Ovary (tissue), 9 donors: ENCODE measurements around the gene LTF. TPM values are rescaled to one million over a fixed set of nuclear protein-coding genes. Genes with fewer than 3 reads are reported as not detected.

Experiments used
- DNase-seq, 5 donors: peaks; one replicate each; pipeline ENCODE4 v3.0.0-alpha.2; 2019 to 2020
- H3K27ac ChIP-seq, 2 donors: fragments of 200-600 bp; one replicate each; pipeline versions ENCODE4 v1.5.1 to v1.8.0; 2019 to 2022
- H3K27me3 ChIP-seq: fragments of 200-600 bp; one replicate; pipeline ENCODE4 v1.8.0; 2022
- H3K36me3 ChIP-seq: fragments of 200-600 bp; sonication (generic); one replicate; pipeline ENCODE4 v1.5.1; 2019
- H3K4me1 ChIP-seq: one replicate; pipeline ENCODE4 v1.8.1; 2013; ENCODE audit warnings: mild to moderate bottlenecking, moderate library complexity; ENCODE audit not compliant: insufficient read depth
- H3K4me3 ChIP-seq: fragments of 200-600 bp; sonication (generic); one replicate; pipeline ENCODE4 v1.5.1; 2017
- H3K9me3 ChIP-seq, 2 donors: fragments of 200-600 bp in 1 of 2; sonication (generic) in 1 of 2; one replicate each; pipeline versions ENCODE4 v1.5.1 to v1.8.1; 2013 to 2019; ENCODE audit warnings: mild to moderate bottlenecking in 1 of 2, moderate library complexity in 1 of 2
- CTCF ChIP-seq, 3 donors: fragments of 450-650 bp in 2 of 3; fragments of 200-600 bp in 1 of 3; IDR thresholded peaks; one replicate each; pipeline versions ENCODE4 v1.5.1 to v1.8.0; 2016 to 2022; ENCODE audit warnings: antibody characterized with exemption in 3 of 3, mild to moderate bottlenecking in 1 of 3
- EP300 ChIP-seq: sonication (generic); formaldehyde crosslinking; IDR thresholded peaks from one replicate; pipeline ENCODE4 v1.6.1; 2017; ENCODE audit warnings: antibody characterized with exemption
- POLR2A ChIP-seq: fragments of 450-650 bp; IDR thresholded peaks from one replicate; pipeline ENCODE4 v1.6.1; 2017; ENCODE audit warnings: antibody characterized with exemption, mild to moderate bottlenecking, moderate library complexity
- WGBS, 3 donors: extraction: QIAGEN DNeasy Blood & Tissue Kit in 1 of 3; methylation state at CpG; one replicate each; pipeline versions ENCODE4 v1.1.5 to v1.1.7; 2013 to 2017; 5-methylcytosine and 5-hydroxymethylcytosine counted together
- intact Hi-C, 4 donors: fragments of 100-400 bp; cut with DNase I; formaldehyde crosslinking; loops; one replicate each; pipeline versions ENCODE4 v1.11.0 to v1.15.1; 2022 to 2023
- polyA plus RNA-seq, 2 donors: library from polyadenylated mRNA; stranded (reverse); fragments of 200-250 nt in 1 of 2; fragments of 350-450 nt in 1 of 2; fragmentation: Illumina TruSeq in 1 of 2; extraction: RNeasy Lipid Tissue Mini Kit (QIAGEN cat#74804) in 1 of 2; gene quantifications; one replicate each; pipeline ENCODE4 v1.2.3, GENCODE V29; 2013 to 2014
- total RNA-seq, 7 donors: library from RNA; depleted of rRNA in 2 of 7; stranded (reverse); fragments of >200 nt in 2 of 7; fragmentation: NEBNext Ultra II Directional in 3 of 7; extraction: Animal tissue kit (Norgen Biotek cat#: 25700) in 3 of 7; gene quantifications; one replicate each; pipeline versions ENCODE4 v1.1.0 to v1.2.4, GENCODE V29; 2016 to 2023
- donor health status: DM: no; HTN: no; CAD: no; lungs with moderate emphysema.
- donor health status: DM: no; HTN: no; CAD: no.
- donor health status: Bipolar disorder and iron deficiency.
- donor health status: DM: yes; HTN: yes; CAD: no.
- donor health status: DM: no; HTN: no; CAD: no.
- donor health status: DM: yes; HTN: yes; CAD: no.

LTF gene
- total and polyA plus RNA-seq, 9 donors = 0.56 to 23.7 (median 1.2) TPM

DNA sequence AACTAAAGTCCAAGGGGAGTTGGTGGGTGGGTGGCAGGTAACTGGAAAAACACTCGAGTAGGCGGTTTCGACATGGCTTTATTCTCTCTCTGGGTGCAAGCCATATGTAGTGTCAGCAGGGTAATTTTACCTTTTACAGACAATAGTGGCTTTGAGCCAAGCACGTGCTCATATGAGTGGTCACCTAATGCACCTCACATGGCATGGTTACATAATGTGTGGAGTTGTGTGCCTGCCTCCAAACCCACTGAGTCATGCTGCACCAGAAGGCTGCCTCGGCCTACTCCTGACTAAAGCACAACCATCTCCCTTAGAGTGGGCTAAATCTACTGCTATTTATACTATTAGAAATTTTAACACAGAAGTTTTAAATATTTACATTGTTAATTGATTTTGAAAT, 41.1 kb downstream of the LTF start:
- Histone ChIP-seq H3K27ac (no peak overlapping the region), H3K27me3 (no peaks in the 10 kb centered on the region), H3K9me3 (no peaks in the 10 kb centered on the region), H3K36me3 (no peaks in the 10 kb centered on the region), H3K4me1 (no peaks in the 10 kb centered on the region), H3K4me3 (no peak overlapping the region)
- TF ChIP-seq EP300 = no peak
- no peak for TF ChIP-seq POLR2A
- no peak for TF ChIP-seq CTCF (IDR thresholded peaks at IDR 0.05)
- no peak for DNase-seq
- intact Hi-C loops = loop anchor here in 1 of 4 donors (10.0 kb wide), 1 partner anchor 919 kb away; no protein-coding TSS in a partner anchor
- 80 to 93% (median 92%) methylated on average over 5 of the region's 5 CpGs for WGBS, 3 donors

DNA sequence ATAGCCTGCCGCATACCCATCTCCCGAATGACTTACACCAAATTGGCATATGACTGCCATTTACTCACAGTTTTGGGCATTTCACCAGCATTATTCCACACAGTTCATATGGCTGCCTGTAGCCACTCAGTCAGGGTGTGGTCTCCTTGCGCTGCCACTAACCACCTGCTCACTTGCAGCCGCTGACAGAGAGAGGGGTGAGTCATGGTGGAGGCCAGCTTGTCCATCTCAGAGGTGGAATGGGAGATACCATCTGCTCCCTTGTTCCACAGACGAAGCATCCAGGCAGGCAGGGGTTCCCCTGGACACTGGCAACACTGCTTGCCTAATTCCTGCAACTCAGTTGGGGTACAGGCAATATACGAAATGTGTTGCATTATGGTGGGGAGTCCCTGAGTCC, 42.1 kb downstream of the LTF start:
- Histone ChIP-seq H3K4me1 (no peaks in the 10 kb centered on the region), H3K4me3 (no peak overlapping the region), H3K9me3 (no peaks in the 10 kb centered on the region), H3K36me3 (no peaks in the 10 kb centered on the region), H3K27me3 (no peaks in the 10 kb centered on the region), H3K27ac (no peak overlapping the region)
- 87 to 97% (median 92%) methylated on average over 6 of the region's 6 CpGs for WGBS, 3 donors
- intact Hi-C loops = loop anchor here in 1 of 4 donors (10.0 kb wide), 1 partner anchor 918 kb away; no protein-coding TSS in a partner anchor
- no peak for DNase-seq
- TF ChIP-seq POLR2A (no peak), CTCF (IDR thresholded peaks at IDR 0.05) (no peak), EP300 (no peak)

GRCh38 chr3:46420931-46421330, 43.8 kb downstream of the LTF start:
- no peak for TF ChIP-seq EP300
- no peak for TF ChIP-seq CTCF (IDR thresholded peaks at IDR 0.05)
- no peak for TF ChIP-seq POLR2A
- Histone ChIP-seq H3K36me3 (no peaks in the 10 kb centered on the region), H3K4me1 (no peaks in the 10 kb centered on the region), H3K27me3 (no peaks in the 10 kb centered on the region), H3K9me3 (no peaks in the 10 kb centered on the region), H3K4me3 (no peak overlapping the region), H3K27ac (no peak overlapping the region)
- no peak for DNase-seq
- intact Hi-C loops = loop anchor here in 1 of 4 donors (10.0 kb wide), 1 partner anchor 916 kb away; no protein-coding TSS in a partner anchor
- WGBS, 3 donors = 84 to 89% (median 86%) methylated on average over 2 of the region's 2 CpGs

- no peaks in the 10 kb centered on the region for H3K36me3 ChIP-seq
- H3K9me3 ChIP-seq = no peaks in the 10 kb centered on the region
- intact Hi-C loops = loop anchor here in 1 of 4 donors (10.0 kb wide), 1 partner anchor 915 kb away; no protein-coding TSS in a partner anchor
- no peak for TF ChIP-seq CTCF (IDR thresholded peaks at IDR 0.05)
- TF ChIP-seq POLR2A = no peak
- TF ChIP-seq EP300 = no peak
- no peak overlapping the region for H3K27ac ChIP-seq
- no peaks in the 10 kb centered on the region for H3K27me3 ChIP-seq
- no peak overlapping the region for H3K4me3 ChIP-seq
- 91 to 100% (median 98%) methylated on average over 4 of the region's 4 CpGs for WGBS, 3 donors
- H3K4me1 ChIP-seq = no peaks in the 10 kb centered on the region
- no peak for DNase-seq
Measured at GRCh38 chr3:46419816-46420215, 44.9 kb downstream of the LTF start.
